ENCODE data around the gene PODN. TPM values are rescaled to one million over a fixed set of nuclear protein-coding genes. Genes with fewer than 3 reads are reported as not detected.

Gene PODN
- total and polyA plus RNA-seq, 2 donors (not counting 3 experiments of a cell fraction or from before 2014, with no cell fraction given), result 1.3 to 1.5 TPM

- Histone ChIP-seq H3K36me3 (ENCODE audit: control insufficient read depth in 2 of 2, extremely low read depth in 1 of 2, insufficient read depth in 2 of 2, low read length in 2 of 2) (no peaks in the 10 kb centered on the region), H3K4me2 (ENCODE audit: insufficient read depth, low read length) (no peak overlapping the region), H3K4me1 (ENCODE audit: control insufficient read depth, extremely low read depth, insufficient read depth, low read length) (no peaks in the 10 kb centered on the region), H3K27ac (ENCODE audit: insufficient read depth, low read depth, low read length) (no peak overlapping the region), H3K9ac (replicated peaks; ENCODE audit: extremely low read depth, insufficient read depth, low read length) (no peak overlapping the region), H3K79me2 (ENCODE audit: control insufficient read depth, insufficient read depth, low read length) (no peaks in the 10 kb centered on the region), H3K9me1 (replicated peaks; ENCODE audit: control insufficient read depth, extremely low read depth, insufficient read depth, low read length) (no peaks in the 10 kb centered on the region), H3K27me3 (ENCODE audit: control insufficient read depth in 2 of 2, insufficient read depth in 2 of 2, low read length in 2 of 2) (no peaks in the 10 kb centered on the region), H4K20me1 (replicated peaks; ENCODE audit: control insufficient read depth, extremely low read depth, insufficient read depth, low read length) (no peaks in the 10 kb centered on the region), H3K9me3 (replicated peaks; ENCODE audit: control insufficient read depth, insufficient read depth, low read length) (no peaks in the 10 kb centered on the region), H3K4me3 (replicated peaks in 1 of 3; ENCODE audit: insufficient read depth in 1 of 3, low read depth in 1 of 3, low read length in 3 of 3) (no peak overlapping the region), H2AFZ (ENCODE audit: low read depth, low read length) (no peak overlapping the region)
- TF ChIP-seq MYC (IDR thresholded peaks at IDR 0.05; ENCODE audit: low read depth, low read length) (no peak), POLR2AphosphoS5 (IDR thresholded peaks at IDR 0.05; ENCODE audit: insufficient read depth, low read depth, low read length) (no peak)
- intact Hi-C loops (cut with micrococcal nuclease) (no loop called here), dilution Hi-C loops (cut with MboI; ENCODE audit: extremely low pct_ligation_motif_present, low sequenced_read_pairs) (no loop called here)
- FAIRE-seq (no peak), DNase-seq (ENCODE audit: low read depth, low spot score) (no peak)
- ChIA-PET CTCF (no interaction called here), POLR2A (no interaction called here)
- no TSS peak for BruUV-seq (replicated peaks)
Observed at GRCh38 chr1:53079251-53079650, 17.2 kb downstream of the PODN start.

DNA sequence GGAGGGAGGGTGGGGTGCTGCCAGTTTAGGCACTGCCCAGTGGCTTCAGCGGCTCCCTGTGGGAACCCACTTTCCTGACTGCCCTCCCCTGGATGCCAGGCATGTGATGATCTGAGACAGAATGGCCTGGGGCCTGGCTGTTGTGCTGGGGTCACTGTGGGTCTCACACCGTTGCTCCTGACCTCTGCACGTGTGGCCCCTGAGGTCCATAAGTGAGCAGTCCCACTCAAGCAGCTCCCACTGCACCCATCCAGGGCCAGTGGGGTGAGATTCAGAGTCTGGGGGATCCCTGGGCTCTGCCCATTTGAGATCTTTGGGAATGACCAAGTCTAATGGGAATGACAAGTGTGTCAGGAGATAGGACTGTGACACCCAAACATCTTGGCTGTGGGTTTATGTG is 18.0 kb downstream of the PODN start:
- Histone ChIP-seq H3K9me3 (replicated peaks; ENCODE audit: control insufficient read depth, insufficient read depth, low read length) (no peaks in the 10 kb centered on the region), H2AFZ (ENCODE audit: low read depth, low read length) (no peak overlapping the region), H3K4me2 (ENCODE audit: insufficient read depth, low read length) (no peak overlapping the region), H3K27me3 (ENCODE audit: control insufficient read depth in 2 of 2, insufficient read depth in 2 of 2, low read length in 2 of 2) (no peaks in the 10 kb centered on the region), H3K4me3 (replicated peaks in 1 of 3; ENCODE audit: insufficient read depth in 1 of 3, low read depth in 1 of 3, low read length in 3 of 3) (no peak overlapping the region), H3K79me2 (ENCODE audit: control insufficient read depth, insufficient read depth, low read length) (no peaks in the 10 kb centered on the region), H3K9me1 (replicated peaks; ENCODE audit: control insufficient read depth, extremely low read depth, insufficient read depth, low read length) (no peaks in the 10 kb centered on the region), H3K27ac (ENCODE audit: insufficient read depth, low read depth, low read length) (no peak overlapping the region), H3K9ac (replicated peaks; ENCODE audit: extremely low read depth, insufficient read depth, low read length) (no peak overlapping the region), H3K36me3 (ENCODE audit: control insufficient read depth in 2 of 2, extremely low read depth in 1 of 2, insufficient read depth in 2 of 2, low read length in 2 of 2) (no peaks in the 10 kb centered on the region), H4K20me1 (replicated peaks; ENCODE audit: control insufficient read depth, extremely low read depth, insufficient read depth, low read length) (no peaks in the 10 kb centered on the region), H3K4me1 (ENCODE audit: control insufficient read depth, extremely low read depth, insufficient read depth, low read length) (no peaks in the 10 kb centered on the region)
- TF ChIP-seq, protein P1, sequence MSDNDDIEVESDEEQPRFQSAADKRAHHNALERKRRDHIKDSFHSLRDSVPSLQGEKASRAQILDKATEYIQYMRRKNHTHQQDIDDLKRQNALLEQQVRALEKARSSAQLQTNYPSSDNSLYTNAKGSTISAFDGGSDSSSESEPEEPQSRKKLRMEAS (IDR thresholded peaks at IDR 0.05; ENCODE audit: insufficient read depth, insufficient read length), result no peak
- TF ChIP-seq JUN (IDR thresholded peaks at IDR 0.05; ENCODE audit: borderline replicate concordance, insufficient read depth, insufficient read length, low read depth) (no peak), POLR2A (IDR thresholded peaks at IDR 0.05; ENCODE audit: low read depth, low read length) (no peak), MYC (IDR thresholded peaks at IDR 0.05; ENCODE audit: low read depth, low read length) (no peak), GATA2 (IDR thresholded peaks at IDR 0.05; ENCODE audit: insufficient read depth, insufficient read length, low read depth, low read length) (no peak), FOS (IDR thresholded peaks at IDR 0.05; ENCODE audit: borderline replicate concordance, insufficient read depth, low read length) (no peak), EZH2 (IDR thresholded peaks at IDR 0.05; ENCODE audit: borderline replicate concordance, low read depth, low read length, severe bottlenecking) (no peak), POLR2AphosphoS5 (IDR thresholded peaks at IDR 0.05; ENCODE audit: insufficient read depth, low read depth, low read length) (no peak)
- TF ChIP-seq, protein P2, sequence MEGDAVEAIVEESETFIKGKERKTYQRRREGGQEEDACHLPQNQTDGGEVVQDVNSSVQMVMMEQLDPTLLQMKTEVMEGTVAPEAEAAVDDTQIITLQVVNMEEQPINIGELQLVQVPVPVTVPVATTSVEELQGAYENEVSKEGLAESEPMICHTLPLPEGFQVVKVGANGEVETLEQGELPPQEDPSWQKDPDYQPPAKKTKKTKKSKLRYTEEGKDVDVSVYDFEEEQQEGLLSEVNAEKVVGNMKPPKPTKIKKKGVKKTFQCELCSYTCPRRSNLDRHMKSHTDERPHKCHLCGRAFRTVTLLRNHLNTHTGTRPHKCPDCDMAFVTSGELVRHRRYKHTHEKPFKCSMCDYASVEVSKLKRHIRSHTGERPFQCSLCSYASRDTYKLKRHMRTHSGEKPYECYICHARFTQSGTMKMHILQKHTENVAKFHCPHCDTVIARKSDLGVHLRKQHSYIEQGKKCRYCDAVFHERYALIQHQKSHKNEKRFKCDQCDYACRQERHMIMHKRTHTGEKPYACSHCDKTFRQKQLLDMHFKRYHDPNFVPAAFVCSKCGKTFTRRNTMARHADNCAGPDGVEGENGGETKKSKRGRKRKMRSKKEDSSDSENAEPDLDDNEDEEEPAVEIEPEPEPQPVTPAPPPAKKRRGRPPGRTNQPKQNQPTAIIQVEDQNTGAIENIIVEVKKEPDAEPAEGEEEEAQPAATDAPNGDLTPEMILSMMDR (IDR thresholded peaks at IDR 0.05; ENCODE audit: extremely low read depth in 1 of 2, insufficient read depth in 1 of 2, low read depth in 1 of 2, low read length in 2 of 2), result no peak
- no peak for DNase-seq (ENCODE audit: low read depth, low spot score)
- no TSS peak for BruUV-seq (replicated peaks)
- dilution Hi-C loops (cut with MboI; ENCODE audit: extremely low pct_ligation_motif_present, low sequenced_read_pairs) (no loop called here), intact Hi-C loops (cut with micrococcal nuclease) (no loop called here)
- CTCF ChIA-PET, result no interaction called here
- FAIRE-seq, result no peak
- POLR2A ChIA-PET, result no interaction called here
